Thymus (tissue), 11 donors: ENCODE results near the gene CACNA2D3. TPM values are rescaled to one million over a fixed set of nuclear protein-coding genes. Genes with fewer than 3 reads are reported as not detected.

Experiments
- DNase-seq, 9 donors: peaks; one replicate each; pipeline ENCODE4 v3.0.0-alpha.2; 2013; ENCODE audit warnings: low spot score in 9 of 9, low read depth in 6 of 9, missing footprints in 1 of 9
- H3K27ac ChIP-seq, 2 donors: one replicate each; pipeline ENCODE4 v1.5.1; 2013; ENCODE audit warnings: control low read depth in 1 of 2, low read depth in 1 of 2, low read length in 1 of 2, mild to moderate bottlenecking in 1 of 2, moderate library complexity in 1 of 2
- H3K27me3 ChIP-seq, 2 donors: one replicate each; pipeline ENCODE4 v1.5.1; 2013; ENCODE audit warnings: low read length in 1 of 2; ENCODE audit not compliant: control insufficient read depth in 2 of 2, insufficient read depth in 1 of 2
- H3K36me3 ChIP-seq, 2 donors: one replicate each; pipeline ENCODE4 v1.5.1; 2013; ENCODE audit warnings: low read length in 1 of 2, mild to moderate bottlenecking in 1 of 2, moderate library complexity in 1 of 2; ENCODE audit not compliant: control insufficient read depth in 2 of 2, insufficient read depth in 2 of 2
- H3K4me1 ChIP-seq, 2 donors: one replicate each; pipeline ENCODE4 v1.5.1; 2013; ENCODE audit warnings: low read length in 2 of 2; ENCODE audit not compliant: control insufficient read depth in 2 of 2, insufficient read depth in 2 of 2
- H3K4me3 ChIP-seq, 2 donors: one replicate each; pipeline ENCODE4 v1.5.1; 2013; ENCODE audit warnings: low read length in 2 of 2, control low read depth in 1 of 2, mild to moderate bottlenecking in 1 of 2
- H3K9me3 ChIP-seq, 2 donors: one replicate each; pipeline ENCODE4 v1.5.1; 2013; ENCODE audit warnings: low read length in 1 of 2, mild to moderate bottlenecking in 1 of 2; ENCODE audit not compliant: control insufficient read depth in 2 of 2, insufficient read depth in 1 of 2
- WGBS: extraction: QIAGEN DNeasy Blood & Tissue Kit; methylation state at CpG from one replicate; pipeline ENCODE4 v1.1.7; 2013; 5-methylcytosine and 5-hydroxymethylcytosine counted together
- polyA plus RNA-seq: library from polyadenylated mRNA; stranded (reverse); fragments of 200-250 nt; gene quantifications from one replicate; pipeline ENCODE4 v1.2.3, GENCODE V29; 2013
- total RNA-seq: library from RNA; stranded (reverse); fragments of 120-200 nt; gene quantifications from one replicate; pipeline ENCODE4 v1.2.4, GENCODE V29; 2013
- donor health status: healthy.

The CACNA2D3 gene
- total and polyA plus RNA-seq, 2 donors = 1.8 to 2.1 TPM

GRCh38 chr3:54703923-54704322 is 581.6 kb downstream of the CACNA2D3 start:
- Histone ChIP-seq H3K9me3 (no peaks in the 10 kb centered on the region), H3K27me3 (no peaks in the 10 kb centered on the region), H3K4me3 (no peak overlapping the region), H3K27ac (no peak overlapping the region), H3K36me3 (no peaks in the 10 kb centered on the region), H3K4me1 (no peaks in the 10 kb centered on the region)
- DNase-seq = no peak
- 87% methylated on average over 1 of the region's 1 CpG for WGBS

- 96% methylated on average over 3 of the region's 3 CpGs for WGBS
- Histone ChIP-seq H3K27me3 (no peaks in the 10 kb centered on the region), H3K4me3 (no peak overlapping the region), H3K27ac (no peak overlapping the region), H3K9me3 (peaks cover 0 to 3% of the 10 kb centered on the region in 2 donors), H3K36me3 (no peaks in the 10 kb centered on the region), H3K4me1 (no peaks in the 10 kb centered on the region)
- no peak for DNase-seq
These were observed 583.4 kb downstream of the CACNA2D3 start for GRCh38 chr3:54705730-54706129.

- Histone ChIP-seq H3K9me3 (peaks cover 0 to 3% of the 10 kb centered on the region in 2 donors), H3K27me3 (no peaks in the 10 kb centered on the region), H3K27ac (no peak overlapping the region), H3K4me3 (no peak overlapping the region), H3K36me3 (no peaks in the 10 kb centered on the region), H3K4me1 (no peaks in the 10 kb centered on the region)
- DNase-seq = no peak
- 97% methylated on average over 3 of the region's 3 CpGs for whole genome bisulfite sequencing
These were observed 584.4 kb downstream of the CACNA2D3 start for GRCh38 chr3:54706738-54707137.

GRCh38 chr3:54709785-54710184 is 587.4 kb downstream of the CACNA2D3 start:
- WGBS = 92% methylated on average over 3 of the region's 3 CpGs
- Histone ChIP-seq H3K36me3 (no peaks in the 10 kb centered on the region), H3K4me1 (no peaks in the 10 kb centered on the region), H3K9me3 (peaks cover 0 to 3% of the 10 kb centered on the region in 2 donors), H3K27ac (no peak overlapping the region), H3K27me3 (no peaks in the 10 kb centered on the region), H3K4me3 (no peak overlapping the region)
- no peak for DNase-seq

GRCh38 chr3:54710954-54711353 is 588.6 kb downstream of the CACNA2D3 start:
- H3K36me3 ChIP-seq = no peaks in the 10 kb centered on the region
- no peak overlapping the region for H3K4me3 ChIP-seq
- H3K27ac ChIP-seq = no peak overlapping the region
- WGBS = 90% methylated on average over 5 of the region's 5 CpGs
- peaks cover 0 to 3% of the 10 kb centered on the region in 2 donors for H3K9me3 ChIP-seq
- DNase-seq = no peak
- no peaks in the 10 kb centered on the region for H3K4me1 ChIP-seq
- no peaks in the 10 kb centered on the region for H3K27me3 ChIP-seq

GRCh38 chr3:54712539-54712938 is 590.2 kb downstream of the CACNA2D3 start:
- Histone ChIP-seq H3K9me3 (peaks cover 0 to 3% of the 10 kb centered on the region in 2 donors), H3K4me1 (no peaks in the 10 kb centered on the region), H3K27ac (no peak overlapping the region), H3K36me3 (no peaks in the 10 kb centered on the region), H3K27me3 (no peaks in the 10 kb centered on the region), H3K4me3 (no peak overlapping the region)
- 83% methylated on average over 5 of the region's 5 CpGs for WGBS
- DNase-seq = no peak

GRCh38 chr3:54713031-54713430 is 590.7 kb downstream of the CACNA2D3 start:
- no peak for DNase-seq
- Histone ChIP-seq H3K27me3 (no peaks in the 10 kb centered on the region), H3K4me3 (no peak overlapping the region), H3K36me3 (no peaks in the 10 kb centered on the region), H3K9me3 (peaks cover 0 to 3% of the 10 kb centered on the region in 2 donors), H3K27ac (no peak overlapping the region), H3K4me1 (no peaks in the 10 kb centered on the region)
- 45% methylated on average over 1 of the region's 1 CpG for WGBS

- H3K36me3 ChIP-seq = no peaks in the 10 kb centered on the region
- no peak for DNase-seq
- H3K9me3 ChIP-seq = peaks cover 0 to 3% of the 10 kb centered on the region in 2 donors
- 12% methylated on average over 3 of the region's 3 CpGs for WGBS
- no peak overlapping the region for H3K27ac ChIP-seq
- no peak overlapping the region for H3K4me3 ChIP-seq
- no peaks in the 10 kb centered on the region for H3K27me3 ChIP-seq
- H3K4me1 ChIP-seq = no peaks in the 10 kb centered on the region
These were observed 591.1 kb downstream of the CACNA2D3 start for GRCh38 chr3:54713455-54713854.

- Histone ChIP-seq H3K4me1 (no peaks in the 10 kb centered on the region), H3K36me3 (no peaks in the 10 kb centered on the region), H3K4me3 (no peak overlapping the region), H3K27ac (no peak overlapping the region), H3K27me3 (no peaks in the 10 kb centered on the region), H3K9me3 (peaks cover 0 to 2% of the 10 kb centered on the region in 2 donors)
- no peak for DNase-seq
- WGBS = 97% methylated on average over 5 of the region's 5 CpGs
These were observed 591.7 kb downstream of the CACNA2D3 start for GRCh38 chr3:54714035-54714434.

- no peaks in the 10 kb centered on the region for H3K9me3 ChIP-seq
- no peaks in the 10 kb centered on the region for H3K27me3 ChIP-seq
- no peak overlapping the region for H3K4me3 ChIP-seq
- WGBS = 96% methylated on average over 18 of the region's 18 CpGs
- no peaks in the 10 kb centered on the region for H3K4me1 ChIP-seq
- no peak overlapping the region for H3K27ac ChIP-seq
- H3K36me3 ChIP-seq = no peaks in the 10 kb centered on the region
- DNase-seq = no peak
These were observed 595.2 kb downstream of the CACNA2D3 start for GRCh38 chr3:54717506-54717905.
